ENCODE measurements around the gene KRT72. TPM values are rescaled to one million over a fixed set of nuclear protein-coding genes. Genes with fewer than 3 reads are reported as not detected.
A peak's percentile ranks its signal among the peaks of the same experiment; 100 is the strongest.

KRT72 gene
- total RNA-seq, 4 donors from 2014 or later: not detected

- Histone ChIP-seq H3K4me3 (replicated peaks in 1 of 3) (no peak overlapping the region), H3K27me3 (no peaks in the 10 kb centered on the region), H3K9me3 (no peaks in the 10 kb centered on the region), H3K36me3 (no peaks in the 10 kb centered on the region), H3K27ac (no peak overlapping the region), H3K4me1 (peaks cover 8 to 14% of the 10 kb centered on the region in 2 donors)
- TF ChIP-seq CTCF (IDR thresholded peaks at IDR 0.05) (no peak), POLR2A (IDR thresholded peaks at IDR 0.05) (no peak)
- WGBS, 2 donors: 93 to 96% methylated on average over 9 of the region's 9 CpGs
- no peak for DNase-seq
- intact Hi-C loops (cut with DNase I): loop anchor here (5.0 kb wide), 1 partner anchor 283 kb away; no protein-coding TSS in a partner anchor
These were observed 17.0 kb downstream of the KRT72 start for GRCh38 chr12:52584156-52584682.

- Histone ChIP-seq H3K4me1 (peaks cover 8 to 18% of the 10 kb centered on the region in 2 donors), H3K4me3 (replicated peaks in 1 of 3) (no peak overlapping the region), H3K36me3 (no peaks in the 10 kb centered on the region), H3K9me3 (no peaks in the 10 kb centered on the region), H3K27me3 (no peaks in the 10 kb centered on the region), H3K27ac (no peak overlapping the region)
- DNase-seq: peak; percentile 61 to 63
- intact Hi-C loops (cut with DNase I): loop anchor here (5.0 kb wide), 1 partner anchor 284 kb away; no protein-coding TSS in a partner anchor
- TF ChIP-seq CTCF (IDR thresholded peaks at IDR 0.05) (peak in 5 of 6 experiments; percentile 32 to 71 (median 63)), POLR2A (IDR thresholded peaks at IDR 0.05) (no peak)
- WGBS, 2 donors: 28 to 31% methylated on average over 7 of the region's 7 CpGs
These were observed 18.2 kb downstream of the KRT72 start for GRCh38 chr12:52582971-52583456.

DNA sequence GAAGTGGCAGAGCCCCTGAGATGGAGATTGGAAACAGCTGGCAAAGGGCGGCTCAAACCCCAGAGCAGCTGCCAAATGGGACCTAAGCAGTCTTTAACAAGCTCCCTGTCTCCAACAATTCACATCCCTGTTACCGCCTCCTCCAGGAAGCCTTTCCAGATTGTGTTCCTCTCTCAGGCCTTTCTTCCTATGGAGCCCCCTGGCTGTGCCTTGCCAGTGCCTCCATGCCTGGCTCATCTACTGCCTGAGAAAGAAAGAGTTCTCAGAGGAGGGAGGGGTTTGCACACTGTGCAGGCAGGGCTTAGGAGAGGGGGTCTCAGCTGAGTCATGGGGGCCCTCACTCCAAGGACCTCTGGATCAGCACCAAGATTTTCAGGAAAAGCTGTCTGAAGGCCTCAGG lies 18.8 kb downstream of the KRT72 start:
- Histone ChIP-seq H3K9me3 (no peaks in the 10 kb centered on the region), H3K36me3 (no peaks in the 10 kb centered on the region), H3K4me3 (replicated peaks in 1 of 3) (no peak overlapping the region), H3K27me3 (no peaks in the 10 kb centered on the region), H3K27ac (no peak overlapping the region), H3K4me1 (peaks cover 8 to 18% of the 10 kb centered on the region in 2 donors)
- no peak for DNase-seq
- TF ChIP-seq CTCF (IDR thresholded peaks at IDR 0.05): no peak
- TF ChIP-seq POLR2A (IDR thresholded peaks at IDR 0.05): no peak
- WGBS, 2 donors: 95% methylated on average over 2 of the region's 2 CpGs
- intact Hi-C loops (cut with DNase I): loop anchor here (5.0 kb wide), 1 partner anchor 285 kb away; no protein-coding TSS in a partner anchor

DNA sequence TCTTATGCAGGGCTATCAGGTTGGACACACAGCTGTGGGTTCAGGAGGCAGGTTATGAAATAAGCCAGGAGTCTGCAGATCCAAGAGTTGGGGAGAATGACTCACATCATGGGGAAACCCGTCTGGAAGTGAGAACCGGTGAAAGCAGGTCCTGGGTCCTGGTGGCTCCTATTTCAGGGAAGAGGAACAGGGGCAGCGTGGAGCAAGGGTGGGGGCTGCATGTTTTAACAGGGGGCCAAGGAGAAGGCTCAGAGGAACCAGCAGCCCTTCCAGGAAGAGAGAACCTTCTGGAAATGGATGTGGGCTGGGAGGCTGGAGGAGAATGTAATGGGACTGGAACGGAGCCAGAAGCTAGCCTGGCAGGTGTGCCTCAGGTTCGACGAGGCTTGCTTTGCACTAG lies 19.8 kb downstream of the KRT72 start:
- Histone ChIP-seq H3K4me1 (peaks cover 8 to 18% of the 10 kb centered on the region in 2 donors), H3K27me3 (no peaks in the 10 kb centered on the region), H3K27ac (no peak overlapping the region), H3K36me3 (no peaks in the 10 kb centered on the region), H3K9me3 (no peaks in the 10 kb centered on the region), H3K4me3 (replicated peaks in 1 of 3) (no peak overlapping the region)
- no peak for TF ChIP-seq POLR2A (IDR thresholded peaks at IDR 0.05)
- no peak for TF ChIP-seq CTCF (IDR thresholded peaks at IDR 0.05)
- DNase-seq: peak; percentile 24 to 29
- intact Hi-C loops (cut with DNase I): loop anchor here (5.0 kb wide), 1 partner anchor 286 kb away; no protein-coding TSS in a partner anchor
- 56 to 57% methylated on average over 6 of the region's 6 CpGs for WGBS, 2 donors

DNA sequence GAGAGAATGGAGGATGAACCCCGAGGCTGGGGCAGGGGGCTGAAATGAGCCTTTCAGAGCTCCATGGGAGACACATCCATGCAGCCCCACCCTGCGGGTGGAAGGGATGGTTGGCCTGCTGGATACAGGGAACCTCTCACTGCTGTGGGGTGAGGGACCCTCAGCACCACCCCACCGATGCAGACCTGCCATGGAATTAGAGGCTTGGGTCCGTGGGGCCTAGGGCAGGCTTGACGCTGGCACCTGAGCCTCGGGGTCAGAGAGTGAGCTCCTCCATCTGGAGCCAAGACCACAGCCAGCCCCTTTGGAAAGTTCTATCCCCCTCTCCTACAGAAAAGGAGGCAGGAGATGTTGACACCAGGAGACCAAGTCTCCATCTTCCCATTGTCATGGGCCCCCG lies 20.2 kb downstream of the KRT72 start:
- DNase-seq: no peak
- peak overlapping the region in 1 of 3 donors; percentile 24 for H3K27ac ChIP-seq
- H3K36me3 ChIP-seq: no peaks in the 10 kb centered on the region
- WGBS, 2 donors: 80 to 94% methylated on average over 3 to 6 of the region's 7 CpGs
- intact Hi-C loops (cut with DNase I): loop anchor here (5.0 kb wide), 1 partner anchor 286 kb away; no protein-coding TSS in a partner anchor
- no peaks in the 10 kb centered on the region for H3K27me3 ChIP-seq
- H3K4me3 ChIP-seq (replicated peaks in 1 of 3): no peak overlapping the region
- H3K9me3 ChIP-seq: no peaks in the 10 kb centered on the region
- TF ChIP-seq POLR2A (IDR thresholded peaks at IDR 0.05): no peak
- TF ChIP-seq CTCF (IDR thresholded peaks at IDR 0.05): no peak
- H3K4me1 ChIP-seq: peaks cover 8 to 18% of the 10 kb centered on the region in 2 donors
